ENCODE data around the gene ZFAND2B. TPM values are rescaled to one million over a fixed set of nuclear protein-coding genes. Genes with fewer than 3 reads are reported as not detected.

ZFAND2B gene
- total and polyA plus RNA-seq, 2 donors (not counting 1 experiment from before 2014, with no cell fraction given): 55.2 to 115 TPM

DNA sequence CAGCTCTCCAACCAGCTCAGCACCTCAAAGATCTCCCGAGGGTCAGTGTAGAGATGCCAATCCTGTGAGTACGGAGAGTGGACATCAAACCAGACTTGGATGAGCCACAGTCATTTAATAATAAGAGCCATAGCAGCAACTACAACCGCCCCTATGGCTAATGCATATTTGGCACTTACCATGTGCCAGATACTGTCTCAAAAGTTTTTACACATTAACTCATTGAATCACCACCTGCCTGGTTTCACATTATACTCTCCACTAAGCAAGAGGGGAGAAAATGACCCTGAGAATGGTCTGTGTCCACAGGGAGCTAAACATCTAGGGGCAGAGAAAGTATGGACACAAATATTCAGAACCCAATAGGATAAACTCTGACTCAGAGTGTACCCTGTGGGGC, 32.4 kb upstream of the ZFAND2B start:
- no peak for ATAC-seq (ENCODE audit: low read depth)
- WGBS (ENCODE audit: insufficient coverage): 100% methylated on average over 2 of the region's 3 CpGs
- Mint-ChIP-seq H3K4me1 (peaks cover 35% of the 10 kb centered on the region), H3K27ac (peak overlapping the region; percentile 59), H3K27me3 (no peaks in the 10 kb centered on the region), H3K4me3 (peak overlapping the region; percentile 38), H3K9me3 (ENCODE audit: insufficient read depth) (no peaks in the 10 kb centered on the region)
- POLR2A ChIA-PET: interaction anchor here (1.4 to 4.0 kb wide), 2 partner anchors 32 to 106 kb away, joined by 4 to 39 read pairs; partner anchors contain the start of genes DNAJB2 and ZFAND2B
- Histone ChIP-seq H3K4me3 (ENCODE audit: control extremely low read depth in 1 of 5, extremely low read depth in 1 of 5, insufficient read depth in 1 of 5, low read depth in 2 of 5, low read length in 4 of 5) (no peak overlapping the region), H2AFZ (ENCODE audit: insufficient read depth, low read depth, low read length, poor library complexity, severe bottlenecking) (no peak overlapping the region), H3K36me3 (replicated peaks in 1 of 2; ENCODE audit: control extremely low read depth in 1 of 2, control insufficient read depth in 1 of 2, extremely low read depth in 1 of 2, insufficient read depth in 2 of 2, low read length in 1 of 2) (peaks cover 3 to 41% of the 10 kb centered on the region in 2 experiments), H3K27ac (ENCODE audit: low read length in 2 of 2) (peak overlapping the region in 1 of 2 donors; percentile 2), H3K9me3 (ENCODE audit: control extremely low read depth in 1 of 3, control insufficient read depth in 2 of 3, insufficient read depth in 1 of 3, low read length in 2 of 3) (no peaks in the 10 kb centered on the region), H3K9ac (ENCODE audit: low read length) (no peak overlapping the region), H3K4me1 (ENCODE audit: control insufficient read depth in 2 of 2, insufficient read depth in 2 of 2, low read length in 2 of 2) (peaks cover 12 to 44% of the 10 kb centered on the region in 2 donors), H3K79me2 (ENCODE audit: control insufficient read depth, insufficient read depth, low read length) (peaks cover 34% of the 10 kb centered on the region), H3K4me2 (replicated peaks; ENCODE audit: low read depth, low read length, poor library complexity, severe bottlenecking) (no peak overlapping the region), H3K27me3 (replicated peaks in 1 of 4; ENCODE audit: control extremely low read depth in 1 of 4, control insufficient read depth in 3 of 4, insufficient read depth in 4 of 4, low read length in 3 of 4) (no peaks in the 10 kb centered on the region), H4K20me1 (ENCODE audit: control insufficient read depth, insufficient read depth, low read length, poor library complexity, severe bottlenecking) (peaks cover 39% of the 10 kb centered on the region)
- DNase-seq: no peak
- CTCF ChIA-PET: interaction anchor here (0.8 to 8.6 kb wide), 7 partner anchors 11 to 123 kb away, joined by 3 to 136 read pairs (median 8); partner anchors contain the start of genes NHEJ1 and ZFAND2B
- TF ChIP-seq EZH2 (IDR thresholded peaks at IDR 0.05; ENCODE audit: borderline replicate concordance, insufficient read depth, low read depth, low read length, poor library complexity, severe bottlenecking): no peak
- TF ChIP-seq, protein P1, sequence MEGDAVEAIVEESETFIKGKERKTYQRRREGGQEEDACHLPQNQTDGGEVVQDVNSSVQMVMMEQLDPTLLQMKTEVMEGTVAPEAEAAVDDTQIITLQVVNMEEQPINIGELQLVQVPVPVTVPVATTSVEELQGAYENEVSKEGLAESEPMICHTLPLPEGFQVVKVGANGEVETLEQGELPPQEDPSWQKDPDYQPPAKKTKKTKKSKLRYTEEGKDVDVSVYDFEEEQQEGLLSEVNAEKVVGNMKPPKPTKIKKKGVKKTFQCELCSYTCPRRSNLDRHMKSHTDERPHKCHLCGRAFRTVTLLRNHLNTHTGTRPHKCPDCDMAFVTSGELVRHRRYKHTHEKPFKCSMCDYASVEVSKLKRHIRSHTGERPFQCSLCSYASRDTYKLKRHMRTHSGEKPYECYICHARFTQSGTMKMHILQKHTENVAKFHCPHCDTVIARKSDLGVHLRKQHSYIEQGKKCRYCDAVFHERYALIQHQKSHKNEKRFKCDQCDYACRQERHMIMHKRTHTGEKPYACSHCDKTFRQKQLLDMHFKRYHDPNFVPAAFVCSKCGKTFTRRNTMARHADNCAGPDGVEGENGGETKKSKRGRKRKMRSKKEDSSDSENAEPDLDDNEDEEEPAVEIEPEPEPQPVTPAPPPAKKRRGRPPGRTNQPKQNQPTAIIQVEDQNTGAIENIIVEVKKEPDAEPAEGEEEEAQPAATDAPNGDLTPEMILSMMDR (IDR thresholded peaks at IDR 0.05): no peak
- intact Hi-C loops (cut with micrococcal nuclease): no loop called here

DNA sequence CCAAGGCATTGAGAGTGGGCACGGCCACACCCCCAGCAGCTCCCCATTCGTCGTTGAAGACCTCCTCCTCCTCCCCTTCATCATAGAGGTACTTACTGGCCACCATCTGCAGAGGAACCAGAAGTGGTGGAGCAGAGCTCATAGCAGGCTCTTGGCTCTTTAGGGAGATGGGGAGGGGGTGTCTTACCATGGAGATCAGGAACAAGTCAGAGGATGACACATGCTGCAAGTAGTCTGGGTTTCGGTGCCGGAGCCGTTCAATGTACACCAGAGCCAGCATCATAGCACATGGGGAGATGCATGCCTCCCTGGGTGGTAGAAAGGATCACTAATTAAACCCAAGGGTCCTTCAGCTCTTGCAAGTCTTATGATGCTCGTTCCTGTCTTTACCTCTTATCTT, 31.8 kb upstream of the ZFAND2B start:
- peaks cover 39% of the 10 kb centered on the region for H3K4me1 Mint-ChIP-seq
- Histone ChIP-seq H3K9me3 (ENCODE audit: control extremely low read depth in 1 of 3, control insufficient read depth in 2 of 3, insufficient read depth in 1 of 3, low read length in 2 of 3) (no peaks in the 10 kb centered on the region), H3K4me3 (ENCODE audit: control extremely low read depth in 1 of 5, extremely low read depth in 1 of 5, insufficient read depth in 1 of 5, low read depth in 2 of 5, low read length in 4 of 5) (no peak overlapping the region), H3K4me1 (ENCODE audit: control insufficient read depth in 2 of 2, insufficient read depth in 2 of 2, low read length in 2 of 2) (peaks cover 17 to 49% of the 10 kb centered on the region in 2 donors), H3K36me3 (replicated peaks in 1 of 2; ENCODE audit: control extremely low read depth in 1 of 2, control insufficient read depth in 1 of 2, extremely low read depth in 1 of 2, insufficient read depth in 2 of 2, low read length in 1 of 2) (peaks cover 3 to 46% of the 10 kb centered on the region in 2 experiments), H3K9ac (ENCODE audit: low read length) (no peak overlapping the region), H3K79me2 (ENCODE audit: control insufficient read depth, insufficient read depth, low read length) (peaks cover 40% of the 10 kb centered on the region), H4K20me1 (ENCODE audit: control insufficient read depth, insufficient read depth, low read length, poor library complexity, severe bottlenecking) (peaks cover 42% of the 10 kb centered on the region), H3K27ac (ENCODE audit: low read length in 2 of 2) (peak overlapping the region in 1 of 2 donors; percentile 2), H3K4me2 (replicated peaks; ENCODE audit: low read depth, low read length, poor library complexity, severe bottlenecking) (no peak overlapping the region), H3K27me3 (replicated peaks in 1 of 4; ENCODE audit: control extremely low read depth in 1 of 4, control insufficient read depth in 3 of 4, insufficient read depth in 4 of 4, low read length in 3 of 4) (no peaks in the 10 kb centered on the region), H2AFZ (ENCODE audit: insufficient read depth, low read depth, low read length, poor library complexity, severe bottlenecking) (no peak overlapping the region)
- H3K4me3 Mint-ChIP-seq: peak overlapping the region; percentile 38
- WGBS (ENCODE audit: insufficient coverage): 94% methylated on average over 4 of the region's 7 CpGs
- no peak for TF ChIP-seq EZH2 (IDR thresholded peaks at IDR 0.05; ENCODE audit: borderline replicate concordance, insufficient read depth, low read depth, low read length, poor library complexity, severe bottlenecking)
- TF ChIP-seq, protein P1 (IDR thresholded peaks at IDR 0.05): no peak
- ChIA-PET CTCF (interaction anchor here (0.8 to 8.6 kb wide), 7 partner anchors 8 to 122 kb away, joined by 3 to 136 read pairs (median 13); partner anchors contain the start of genes ABCB6 and ZFAND2B), POLR2A (interaction anchor here (1.4 to 4.0 kb wide), 3 partner anchors 32 to 105 kb away, joined by 4 to 46 read pairs (median 39); partner anchors contain the start of genes DNAJB2 and ZFAND2B)
- intact Hi-C loops (cut with micrococcal nuclease): loop anchor here (5.0 kb wide), 2 partner anchors 322 to 958 kb away; partner anchors contain the start of genes ARPC2 and GMPPA
- peak overlapping the region; percentile 59 for H3K27ac Mint-ChIP-seq
- H3K9me3 Mint-ChIP-seq (ENCODE audit: insufficient read depth): no peaks in the 10 kb centered on the region
- no peak for ATAC-seq (ENCODE audit: low read depth)
- H3K27me3 Mint-ChIP-seq: no peaks in the 10 kb centered on the region
- DNase-seq: peak; percentile 8

Data from B cell (primary cell).